Subcutaneous adipose tissue (tissue), 4 donors: ENCODE data around the gene LAP3. TPM values are rescaled to one million over a fixed set of nuclear protein-coding genes. Genes with fewer than 3 reads are reported as not detected.

Experiments
- total RNA-seq, 4 donors: library from RNA; depleted of rRNA; stranded (reverse); fragments of >200 nt; gene quantifications; one replicate each; pipeline ENCODE4 v1.1.0, GENCODE V29; 2016
- TF ChIP-seq, protein P1 (sequence below): fragments of 450-650 bp; IDR thresholded peaks from one replicate; pipeline ENCODE4 v1.5.1; 2016; ENCODE audit warnings: low read depth, mild to moderate bottlenecking, control low read depth, antibody characterized with exemption, moderate library complexity

LAP3 gene
- total RNA-seq, 4 donors from 2014 or later = 89.4 to 165 (median 96.0) TPM

DNA sequence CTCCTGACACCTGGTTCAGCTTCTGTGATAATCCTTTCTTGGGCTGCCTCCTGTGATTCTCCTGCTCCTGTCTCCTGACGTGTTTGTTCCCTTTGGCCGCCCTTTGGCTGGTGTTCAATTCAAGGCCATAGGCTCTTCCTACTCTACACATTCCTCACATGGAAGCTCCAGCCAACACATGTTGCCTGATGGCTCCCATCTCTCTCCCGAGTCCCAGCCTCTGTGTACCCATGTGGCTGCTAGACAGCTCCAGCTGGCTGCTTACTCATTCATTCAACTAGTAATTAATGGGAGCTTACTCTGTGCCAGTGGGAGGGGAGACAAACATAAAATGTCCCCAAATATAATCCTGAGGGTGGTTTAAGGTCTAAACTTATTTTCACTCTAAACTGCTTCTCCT, 28.2 kb downstream of the LAP3 start:
- TF ChIP-seq, protein P1, sequence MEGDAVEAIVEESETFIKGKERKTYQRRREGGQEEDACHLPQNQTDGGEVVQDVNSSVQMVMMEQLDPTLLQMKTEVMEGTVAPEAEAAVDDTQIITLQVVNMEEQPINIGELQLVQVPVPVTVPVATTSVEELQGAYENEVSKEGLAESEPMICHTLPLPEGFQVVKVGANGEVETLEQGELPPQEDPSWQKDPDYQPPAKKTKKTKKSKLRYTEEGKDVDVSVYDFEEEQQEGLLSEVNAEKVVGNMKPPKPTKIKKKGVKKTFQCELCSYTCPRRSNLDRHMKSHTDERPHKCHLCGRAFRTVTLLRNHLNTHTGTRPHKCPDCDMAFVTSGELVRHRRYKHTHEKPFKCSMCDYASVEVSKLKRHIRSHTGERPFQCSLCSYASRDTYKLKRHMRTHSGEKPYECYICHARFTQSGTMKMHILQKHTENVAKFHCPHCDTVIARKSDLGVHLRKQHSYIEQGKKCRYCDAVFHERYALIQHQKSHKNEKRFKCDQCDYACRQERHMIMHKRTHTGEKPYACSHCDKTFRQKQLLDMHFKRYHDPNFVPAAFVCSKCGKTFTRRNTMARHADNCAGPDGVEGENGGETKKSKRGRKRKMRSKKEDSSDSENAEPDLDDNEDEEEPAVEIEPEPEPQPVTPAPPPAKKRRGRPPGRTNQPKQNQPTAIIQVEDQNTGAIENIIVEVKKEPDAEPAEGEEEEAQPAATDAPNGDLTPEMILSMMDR = no peak

DNA sequence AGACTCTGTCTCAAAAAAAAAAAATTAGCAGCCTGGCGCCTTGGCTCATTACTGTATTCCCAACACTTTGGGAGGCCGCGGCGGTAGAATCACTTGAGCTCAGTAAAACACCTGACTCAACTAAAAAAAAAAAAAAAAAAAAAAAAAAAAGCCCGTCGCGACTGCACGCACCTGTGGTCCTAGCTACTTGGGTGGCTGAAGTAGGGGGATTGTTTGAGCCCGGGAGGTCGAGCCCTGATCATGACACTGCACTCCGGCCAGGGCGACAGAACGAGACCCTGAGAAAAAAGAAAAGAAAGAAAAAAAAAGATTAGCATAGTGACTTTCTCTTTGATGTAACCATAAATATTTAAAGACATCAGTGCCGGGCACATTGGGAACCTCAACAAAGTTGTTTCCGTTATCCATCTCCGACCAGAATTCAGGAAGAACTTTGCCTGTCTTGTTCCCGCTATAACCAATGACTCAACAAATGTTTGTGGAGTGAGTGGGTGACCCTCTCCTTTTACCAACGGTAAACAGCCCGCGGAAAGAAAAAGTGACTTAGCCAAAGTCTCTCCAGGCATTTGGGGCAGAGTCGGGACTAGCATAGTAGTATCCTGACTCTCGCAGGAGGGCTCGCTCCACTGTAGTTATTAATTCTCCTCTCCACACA, 36.9 kb downstream of the LAP3 start:
- TF ChIP-seq, protein P1 = no peak

DNA sequence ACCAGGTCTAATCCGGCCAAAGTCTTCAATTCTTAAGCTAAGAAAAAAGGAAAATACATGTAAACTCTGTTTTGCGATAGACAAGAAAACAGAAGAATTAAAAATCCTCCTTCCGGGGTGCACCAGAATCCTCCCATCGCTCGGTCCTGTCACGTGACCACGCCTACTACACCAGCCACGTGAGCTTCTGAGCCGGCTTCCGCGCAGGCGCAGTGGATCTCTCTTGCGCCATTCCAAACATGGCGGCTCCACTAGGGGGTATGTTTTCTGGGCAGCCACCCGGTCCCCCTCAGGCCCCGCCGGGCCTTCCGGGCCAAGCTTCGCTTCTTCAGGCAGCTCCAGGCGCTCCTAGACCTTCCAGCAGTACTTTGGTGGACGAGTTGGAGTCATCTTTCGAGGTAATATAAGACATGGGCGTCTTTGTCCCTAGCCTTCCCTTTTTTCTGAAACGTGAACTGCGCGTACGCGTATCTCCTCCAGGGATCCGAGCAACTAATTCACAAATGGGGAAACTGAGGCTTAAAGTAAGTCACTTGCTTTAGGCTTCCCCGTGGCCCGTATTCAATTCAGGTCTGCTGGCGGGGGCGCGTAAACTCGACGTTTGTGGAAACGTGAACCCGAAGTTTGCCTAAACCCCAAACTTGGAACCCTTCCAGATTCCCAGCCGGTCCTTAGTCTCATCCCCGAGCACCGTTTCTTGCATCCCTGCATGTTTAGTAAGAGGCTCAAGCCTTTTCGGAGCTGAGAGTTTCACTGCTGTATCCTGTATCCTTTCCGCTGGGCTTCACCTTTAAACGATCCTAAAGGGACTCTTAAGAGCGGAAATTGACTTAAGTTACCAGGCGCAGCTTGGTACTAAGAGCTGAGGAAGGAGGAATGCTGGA, 37.7 kb downstream of the LAP3 start, which contains the start of gene MED28:
MED28 (plus strand) TSS at position 226 of the 884 bp plus-strand sequence; CDS start at position 240, 14 bp downstream.
- TF ChIP-seq, protein P1 = no peak

DNA sequence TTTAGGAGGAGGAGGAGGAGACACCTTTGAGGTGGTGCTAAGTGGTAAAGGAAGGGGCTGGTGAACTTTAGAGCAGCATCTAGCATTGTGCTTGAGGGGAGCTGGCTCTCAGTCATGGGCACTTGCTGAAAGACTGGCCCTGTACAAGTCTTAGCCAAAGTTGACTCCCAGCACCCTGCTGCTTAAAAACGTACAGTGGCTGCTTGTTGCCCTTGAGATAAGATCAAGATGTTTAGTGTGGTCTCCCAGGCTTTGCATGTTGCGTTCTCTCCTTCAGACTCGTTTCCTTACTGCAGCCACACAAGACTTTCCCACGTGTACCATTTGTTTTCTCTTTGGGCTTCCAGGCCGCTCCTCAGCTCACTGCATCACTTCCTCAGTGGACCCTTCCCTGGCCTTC, 39.3 kb downstream of the LAP3 start:
- TF ChIP-seq, protein P1 = no peak

DNA sequence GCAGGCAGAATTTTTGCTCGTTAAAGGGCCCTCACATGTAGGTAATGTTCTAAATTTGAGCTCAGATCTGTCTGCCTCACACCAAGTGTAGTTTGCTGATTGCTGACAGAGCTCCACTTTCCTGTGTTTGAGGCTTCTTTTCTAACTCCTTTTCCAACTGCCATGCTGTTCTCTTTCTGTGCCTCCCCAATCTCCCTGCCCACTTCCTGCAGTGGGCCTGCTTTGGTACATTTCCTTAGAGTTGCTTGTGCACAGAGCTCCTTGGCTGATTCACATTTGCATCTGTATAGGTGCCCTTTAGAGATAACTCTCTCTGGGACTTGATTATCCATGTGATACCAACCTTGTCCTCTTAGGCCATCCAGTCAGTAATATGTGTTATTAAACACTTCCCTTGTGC, 41.9 kb downstream of the LAP3 start:
- TF ChIP-seq, protein P1 = no peak

DNA sequence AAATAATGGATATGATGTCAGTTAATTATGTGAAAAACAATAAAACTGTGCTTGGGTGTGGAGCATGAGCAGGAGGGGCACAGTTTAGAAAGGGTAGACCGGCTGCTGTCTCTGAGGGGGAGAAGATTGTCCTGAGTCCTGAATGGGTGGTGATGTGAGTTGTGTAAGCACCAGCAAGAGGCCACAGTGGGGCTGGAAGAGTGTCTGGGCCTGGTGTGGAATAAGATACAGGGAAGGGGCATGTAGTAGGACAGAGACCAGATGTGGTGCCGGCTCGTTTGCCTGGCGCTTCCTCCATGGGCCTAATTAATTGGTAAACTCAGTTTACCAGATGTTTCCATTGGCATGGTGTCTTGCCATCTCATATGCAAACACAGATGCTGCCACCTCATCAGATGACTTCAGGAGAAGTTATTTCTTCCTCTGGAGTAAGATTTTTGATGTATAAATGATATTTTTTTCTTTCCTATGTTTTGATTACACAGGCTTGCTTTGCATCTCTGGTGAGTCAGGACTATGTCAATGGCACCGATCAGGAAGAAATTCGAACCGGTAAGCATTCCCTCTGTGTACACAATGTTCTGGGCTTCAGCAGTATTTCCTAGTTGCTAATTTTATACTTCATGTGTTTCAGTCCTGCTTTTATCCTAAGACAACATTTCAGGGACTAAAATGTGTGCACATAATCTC, 42.6 kb downstream of the LAP3 start:
- TF ChIP-seq, protein P1 = no peak

DNA sequence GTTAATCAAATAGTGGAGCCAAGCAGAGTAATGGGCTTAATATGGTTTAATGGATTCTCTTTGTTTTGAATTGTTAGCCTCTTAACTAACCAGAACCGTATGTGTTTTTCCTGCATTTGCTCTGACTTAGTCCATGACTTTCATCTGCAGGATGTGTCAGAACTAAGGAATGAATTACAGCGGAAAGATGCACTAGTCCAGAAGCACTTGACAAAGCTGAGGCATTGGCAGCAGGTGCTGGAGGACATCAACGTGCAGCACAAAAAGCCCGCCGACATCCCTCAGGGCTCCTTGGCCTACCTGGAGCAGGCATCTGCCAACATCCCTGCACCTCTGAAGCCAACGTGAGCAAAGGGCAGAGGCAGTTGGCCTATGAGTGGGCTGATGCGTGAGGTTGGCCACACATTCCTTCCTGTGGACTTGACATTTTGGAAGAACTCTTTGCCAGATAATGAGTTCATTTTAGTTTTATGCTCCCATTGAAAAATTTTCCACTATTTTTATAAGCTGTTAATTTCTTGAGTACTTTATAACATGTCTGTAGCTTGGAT, 46.5 kb downstream of the LAP3 start:
- TF ChIP-seq, protein P1 = no peak
